H4 (cell line): ENCODE data around the gene PRKN. TPM values are rescaled to one million over a fixed set of nuclear protein-coding genes. Genes with fewer than 3 reads are reported as not detected.

Experiments
- DNase-seq: peaks from one replicate; pipeline ENCODE4 v3.0.0-alpha.2; 2015; ENCODE audit warnings: low spot score
- total RNA-seq: library from RNA; depleted of rRNA; stranded (reverse); fragments of >200 nt; shearing (Covaris generic); gene quantifications from 2 replicates; pipeline ENCODE4 v1.2.3, GENCODE V29; 2014

Gene PRKN
- total RNA-seq, 1 experiment from 2014 or later = 0.19 TPM

DNA sequence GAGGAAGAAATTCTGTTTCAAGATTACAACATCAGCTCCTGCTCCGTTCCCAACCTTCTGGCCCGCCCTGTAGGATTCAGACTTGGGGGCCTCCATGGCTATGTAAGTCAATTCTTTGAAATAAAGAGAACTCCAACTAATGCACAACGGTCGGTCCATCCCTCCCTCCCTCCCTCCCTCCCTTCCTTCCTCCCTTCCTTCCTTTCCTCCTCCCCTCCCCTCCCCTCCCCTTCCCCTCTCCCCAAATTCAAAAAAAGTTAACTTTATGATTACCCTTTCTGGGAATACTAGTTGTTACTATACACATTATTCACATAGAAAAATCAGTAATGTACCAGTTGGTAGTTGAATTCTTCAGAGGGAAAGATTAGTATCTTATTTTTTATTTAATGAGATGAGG, 1274.0 kb downstream of the PRKN start:
- DNase-seq = no peak

DNA sequence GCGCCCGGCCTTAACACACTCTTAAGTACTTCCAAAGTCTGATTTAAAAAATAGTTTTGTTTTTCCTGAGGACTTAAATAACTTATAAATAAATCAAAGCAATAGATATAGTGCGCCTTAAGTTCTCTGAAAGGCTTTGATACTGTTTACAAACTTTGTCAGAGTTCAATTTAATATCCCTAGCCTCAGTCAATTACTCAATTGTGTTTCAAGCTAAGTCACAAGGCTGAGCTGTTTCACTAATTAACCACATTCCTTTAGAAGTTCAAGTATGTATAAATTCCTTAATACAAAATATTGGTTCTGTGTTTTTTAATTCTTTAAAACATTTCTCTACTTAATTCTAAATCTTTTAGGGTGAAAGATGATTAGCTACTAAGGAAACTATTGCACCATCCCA, 1275.3 kb downstream of the PRKN start:
- no peak for DNase-seq

DNA sequence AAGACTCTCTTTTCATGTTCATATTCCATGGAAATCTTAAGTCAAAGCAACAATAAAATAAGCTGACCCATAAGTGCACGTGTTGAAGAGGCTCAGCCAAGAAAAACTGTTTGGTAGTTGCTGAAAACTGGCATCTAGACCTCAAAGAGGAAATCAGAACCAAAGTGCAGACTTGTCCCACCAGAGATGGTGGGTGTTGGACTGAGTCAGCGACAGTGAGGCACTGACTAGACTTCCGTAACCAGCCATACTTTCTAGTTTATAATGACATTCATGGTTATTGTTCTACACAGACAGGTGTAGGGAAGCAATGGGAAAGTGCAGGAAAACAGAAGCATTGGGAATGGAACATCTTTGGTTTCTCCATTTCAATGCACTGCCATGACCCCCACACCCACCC, 1278.0 kb downstream of the PRKN start:
- DNase-seq = no peak

DNA sequence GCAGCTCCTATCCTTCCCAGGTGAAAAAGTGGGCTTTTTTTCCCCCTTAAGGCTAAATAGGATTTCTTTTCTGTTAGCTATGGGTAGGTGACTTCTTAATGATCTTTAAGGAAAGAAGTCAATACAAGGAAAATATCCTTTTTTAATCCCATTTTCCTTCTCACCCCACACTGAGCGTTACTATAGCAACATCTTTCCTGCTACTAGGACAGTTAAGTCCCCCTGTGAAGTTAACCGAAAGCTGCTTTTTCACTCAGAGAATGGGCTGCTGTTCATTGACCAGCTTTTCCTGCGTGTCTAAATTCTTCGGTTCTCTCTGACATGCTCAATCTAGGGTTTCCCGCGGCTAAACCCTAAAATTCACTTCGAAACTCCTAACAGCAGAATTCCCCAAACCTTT, 1280.6 kb downstream of the PRKN start:
- DNase-seq = no peak

DNA sequence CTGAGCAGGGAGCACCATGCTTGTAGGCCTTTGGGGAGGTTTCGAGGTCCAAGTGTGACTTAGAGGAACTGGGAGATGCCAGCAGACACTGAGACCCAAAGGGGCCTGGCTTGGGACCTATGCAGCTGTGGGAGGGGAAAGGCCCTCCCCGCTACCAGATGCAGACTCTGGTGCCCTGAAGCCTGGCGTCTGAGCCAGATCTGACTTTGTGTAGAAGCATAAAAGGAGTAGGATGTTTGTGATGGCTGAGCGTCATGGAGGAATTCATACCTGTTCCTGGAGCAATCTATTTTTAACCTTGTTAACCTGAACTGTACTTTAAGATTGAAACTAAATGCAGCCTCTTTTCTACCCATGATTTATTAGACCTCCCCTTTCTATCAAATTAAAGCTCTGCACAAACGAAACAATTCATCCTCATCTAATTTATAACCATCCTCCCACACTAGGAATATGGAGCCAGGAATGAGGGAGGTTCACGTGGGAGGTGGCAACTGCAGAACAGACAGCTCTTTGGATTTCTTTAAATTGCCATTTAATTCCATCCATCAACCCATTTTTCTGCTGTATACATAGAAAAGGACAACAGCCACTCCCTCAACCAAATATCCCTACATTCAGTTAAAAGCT, 1281.2 kb downstream of the PRKN start:
- no peak for DNase-seq

DNA sequence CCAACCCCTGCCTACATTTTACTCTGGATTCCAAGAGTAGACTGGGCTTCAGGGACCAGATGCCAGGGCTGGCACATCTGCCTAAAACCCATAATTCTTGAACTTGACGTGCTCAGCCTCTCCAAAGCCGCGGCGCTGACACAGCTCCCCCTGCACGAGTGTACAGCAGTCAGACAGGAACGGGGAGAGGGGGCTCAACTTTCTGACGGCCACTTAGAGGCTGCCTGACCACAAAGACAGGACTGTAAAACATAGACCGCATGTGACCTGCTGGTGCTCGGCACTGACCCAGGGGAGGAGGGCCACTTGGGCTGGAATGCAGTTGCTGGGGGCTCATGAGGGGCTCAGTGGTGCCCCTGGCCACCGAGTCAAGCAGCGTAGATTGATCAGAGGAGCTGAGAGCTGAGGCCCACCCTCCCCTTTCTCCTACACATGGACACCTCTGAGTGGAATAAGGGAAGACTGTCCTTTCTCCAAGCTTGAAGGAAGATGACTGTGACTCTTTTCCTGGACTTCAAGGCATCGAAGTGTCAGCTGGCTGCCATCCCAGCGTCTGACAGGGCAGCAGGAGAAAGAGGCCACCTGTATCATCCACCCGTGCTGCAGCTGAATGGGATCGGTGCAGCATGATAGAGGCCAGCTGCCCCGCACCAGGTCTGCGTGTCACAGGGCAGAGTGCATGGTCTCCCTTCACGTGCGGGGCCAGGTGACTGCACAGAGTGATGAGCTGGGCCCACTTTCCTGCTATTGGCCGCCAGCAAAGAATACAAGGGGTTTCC, 1282.4 kb downstream of the PRKN start:
- DNase-seq = no peak

DNA sequence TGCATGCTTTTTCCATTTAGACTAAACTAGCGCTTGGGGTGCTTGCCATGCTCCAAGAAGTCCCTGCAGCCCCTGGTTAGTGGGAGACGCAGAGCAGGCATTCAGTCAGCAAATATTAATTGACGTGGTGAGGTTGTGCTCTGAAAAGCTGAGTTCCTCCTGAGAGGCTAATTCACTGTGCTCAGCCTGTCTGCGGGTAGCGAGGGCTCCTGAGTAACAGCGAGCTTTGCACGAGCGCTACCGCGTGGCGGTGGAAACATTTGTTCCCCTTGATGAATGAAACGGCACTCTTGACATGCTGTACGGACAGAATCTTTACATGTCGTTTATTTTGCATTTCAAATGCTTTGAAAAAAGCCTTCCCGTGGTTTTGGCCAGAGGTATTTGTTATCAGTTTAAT, 1283.1 kb downstream of the PRKN start:
- no peak for DNase-seq

DNA sequence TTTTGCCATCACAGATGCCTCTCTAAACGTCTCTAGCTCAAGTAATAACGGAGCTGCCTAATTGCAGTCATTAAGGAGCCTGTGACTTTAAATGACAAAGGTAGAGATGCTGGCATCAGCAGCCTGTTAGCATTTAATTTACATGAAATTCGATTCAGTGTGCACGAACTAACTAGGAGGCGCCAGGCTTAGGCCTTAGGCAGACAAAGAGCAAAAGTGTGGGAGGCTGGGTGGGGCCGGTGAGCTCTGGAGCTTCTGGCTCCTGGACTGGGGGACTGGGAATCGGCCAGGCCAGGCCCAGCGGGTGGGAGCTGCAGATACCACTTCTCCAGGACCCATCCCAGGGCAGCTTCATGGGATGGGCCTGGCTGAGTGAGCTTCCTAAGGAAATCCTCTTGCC, 1283.7 kb downstream of the PRKN start:
- DNase-seq = no peak

DNA sequence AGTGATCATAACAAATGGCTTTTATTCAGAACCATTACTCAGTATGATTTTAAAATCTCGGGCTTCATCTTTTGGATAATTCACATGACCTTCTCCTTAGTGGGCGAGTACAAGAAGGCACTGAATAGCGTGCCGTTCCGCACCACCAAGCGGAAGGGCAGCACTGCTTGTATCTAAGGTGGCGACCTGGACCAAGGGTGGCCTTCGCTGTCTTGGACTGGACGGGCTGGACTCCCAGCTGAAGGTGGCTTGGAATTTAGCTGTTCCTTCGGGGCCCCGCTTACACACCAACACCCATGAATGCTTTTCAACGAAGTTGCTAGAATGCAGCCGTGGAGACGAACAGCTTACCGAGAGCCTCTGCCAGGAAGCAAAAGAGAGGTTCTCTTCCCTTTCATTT, 1285.1 kb downstream of the PRKN start:
- no peak for DNase-seq

DNA sequence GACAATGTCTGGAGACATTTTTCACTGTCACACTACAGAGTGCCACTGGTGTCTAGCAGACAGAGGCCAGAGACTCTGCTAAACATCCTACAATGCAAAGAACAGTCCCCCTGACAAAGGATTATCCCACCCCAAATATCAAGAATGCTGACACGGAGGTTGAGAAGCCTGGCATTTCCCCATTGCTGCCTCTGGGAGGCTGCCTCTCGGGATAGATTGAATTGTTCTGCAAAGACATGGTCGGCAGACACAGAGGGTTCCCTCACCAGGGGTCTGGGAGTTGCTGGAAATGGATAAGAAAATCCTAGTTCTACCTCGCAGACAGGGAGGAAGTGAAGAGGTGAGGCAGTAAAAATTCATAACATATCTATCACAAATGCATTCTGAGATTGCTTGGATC, 1287.3 kb downstream of the PRKN start:
- DNase-seq = no peak

DNA sequence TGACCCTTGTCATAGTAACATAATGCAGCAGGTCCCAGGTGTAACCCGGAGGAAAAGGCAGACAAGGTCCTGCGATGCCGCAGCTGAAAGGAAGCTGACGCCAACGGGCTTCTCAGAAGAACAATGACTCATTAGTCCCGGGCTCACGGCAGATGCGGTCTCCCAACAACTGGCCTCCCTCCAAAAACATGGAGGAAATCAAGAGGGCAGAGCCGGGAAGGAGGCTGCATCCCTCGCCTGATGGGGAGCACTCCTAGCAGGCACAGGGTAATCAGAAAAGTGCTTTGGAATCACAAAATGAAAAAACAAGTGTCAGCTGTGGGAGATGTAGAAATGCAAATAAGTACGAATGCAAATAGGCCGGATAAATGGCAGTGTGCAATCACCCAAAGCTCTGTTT, 1288.5 kb downstream of the PRKN start:
- peak; percentile 90 for DNase-seq

DNA sequence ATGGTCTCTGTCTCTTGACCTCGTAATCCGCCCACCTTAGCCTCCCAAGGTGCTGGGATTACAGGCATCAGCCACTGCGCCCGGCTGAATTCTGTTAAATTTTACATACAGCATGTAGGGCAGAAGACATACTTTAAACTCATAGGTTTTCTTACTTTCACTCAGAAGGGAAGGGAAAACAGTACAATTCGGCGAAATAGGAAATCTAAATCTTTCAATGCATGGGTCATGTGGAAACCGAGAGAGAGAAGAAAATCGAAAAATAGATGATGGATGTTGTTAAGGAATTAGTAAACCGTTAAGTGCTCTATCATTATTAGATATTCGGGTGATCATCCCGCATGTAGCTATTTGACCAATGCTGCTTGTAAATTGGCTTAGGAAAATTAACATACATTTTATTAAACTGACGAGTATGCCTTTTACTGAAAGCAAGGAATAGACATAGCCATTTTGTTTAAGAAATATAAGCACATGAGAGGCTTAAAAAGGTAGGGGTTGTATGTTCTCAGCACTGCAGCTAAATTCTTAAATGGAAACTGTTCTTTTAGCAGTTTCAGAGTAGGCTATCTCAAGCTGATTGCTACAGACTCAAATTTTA, 1289.0 kb downstream of the PRKN start:
- no peak for DNase-seq

DNA sequence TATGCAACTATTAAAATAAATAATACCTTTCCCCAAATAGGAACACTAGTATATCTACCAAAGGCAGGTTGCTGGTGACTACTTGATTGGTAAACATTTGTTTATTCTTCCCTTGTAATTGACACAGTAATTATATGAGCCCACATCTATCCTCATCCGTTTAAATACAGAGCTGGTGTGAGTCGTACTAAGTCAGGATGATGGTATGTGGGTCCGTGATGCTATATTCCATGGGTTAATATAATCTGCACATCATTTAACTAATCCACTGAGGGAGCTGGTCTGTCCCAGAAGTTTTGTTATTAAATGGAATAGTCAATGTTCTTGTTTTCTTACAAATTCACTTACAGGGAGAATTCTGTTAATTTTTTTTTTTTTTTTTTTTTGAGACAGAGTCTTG, 1289.7 kb downstream of the PRKN start:
- no peak for DNase-seq

DNA sequence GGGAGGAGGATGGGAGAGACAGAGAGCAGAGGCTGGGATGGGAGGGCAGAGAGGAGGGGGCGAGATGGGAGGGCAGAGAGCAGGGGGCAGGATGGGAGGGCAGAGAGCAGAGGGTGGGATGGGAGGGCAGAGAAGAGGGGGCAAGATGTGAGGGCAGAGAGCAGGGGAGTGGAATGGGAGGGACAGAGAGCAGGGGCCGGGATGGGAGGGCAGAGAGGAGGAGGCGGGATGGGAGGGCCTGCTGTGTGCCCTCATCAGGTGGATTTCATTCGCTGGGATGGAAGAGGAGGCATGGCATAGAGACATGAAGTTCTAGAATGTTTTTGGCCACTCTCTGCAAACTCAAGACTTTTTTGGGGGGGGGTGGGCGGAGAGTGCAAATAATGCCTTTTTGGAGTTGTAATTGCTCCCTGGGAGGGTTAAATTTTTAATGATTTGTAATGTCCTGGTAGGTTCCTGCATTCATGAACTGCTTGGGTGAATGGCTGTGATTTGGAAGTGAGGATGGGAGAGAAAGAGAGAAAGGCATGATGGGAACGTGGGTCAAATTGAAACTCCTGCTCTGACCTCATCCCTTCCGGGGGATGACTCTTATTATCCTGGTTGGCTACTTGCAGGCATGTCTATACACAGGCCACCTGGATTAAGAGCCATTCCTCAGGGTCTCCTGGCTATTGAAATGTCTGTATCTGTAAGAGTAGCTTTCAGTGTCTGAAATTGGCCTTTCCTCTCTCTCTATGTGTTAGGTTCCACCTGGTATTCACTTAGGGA, 1291.3 kb downstream of the PRKN start:
- no peak for DNase-seq

DNA sequence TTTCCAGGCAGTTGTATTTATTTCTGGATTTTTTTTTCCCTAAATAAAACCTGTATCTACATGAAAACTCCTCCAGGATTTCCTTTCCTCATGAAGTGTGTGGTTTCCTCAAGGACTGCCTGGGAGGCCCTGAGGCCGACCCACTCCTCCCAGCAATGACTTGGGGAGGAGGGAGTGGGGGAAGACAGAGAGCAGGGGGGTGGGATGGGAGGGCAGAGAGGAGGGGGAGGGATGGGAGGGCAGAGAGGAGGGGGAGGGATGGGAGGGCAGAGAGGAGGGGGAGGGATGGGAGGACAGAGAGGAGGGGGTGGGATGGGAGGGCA, 1291.9 kb downstream of the PRKN start:
- DNase-seq = no peak

DNA sequence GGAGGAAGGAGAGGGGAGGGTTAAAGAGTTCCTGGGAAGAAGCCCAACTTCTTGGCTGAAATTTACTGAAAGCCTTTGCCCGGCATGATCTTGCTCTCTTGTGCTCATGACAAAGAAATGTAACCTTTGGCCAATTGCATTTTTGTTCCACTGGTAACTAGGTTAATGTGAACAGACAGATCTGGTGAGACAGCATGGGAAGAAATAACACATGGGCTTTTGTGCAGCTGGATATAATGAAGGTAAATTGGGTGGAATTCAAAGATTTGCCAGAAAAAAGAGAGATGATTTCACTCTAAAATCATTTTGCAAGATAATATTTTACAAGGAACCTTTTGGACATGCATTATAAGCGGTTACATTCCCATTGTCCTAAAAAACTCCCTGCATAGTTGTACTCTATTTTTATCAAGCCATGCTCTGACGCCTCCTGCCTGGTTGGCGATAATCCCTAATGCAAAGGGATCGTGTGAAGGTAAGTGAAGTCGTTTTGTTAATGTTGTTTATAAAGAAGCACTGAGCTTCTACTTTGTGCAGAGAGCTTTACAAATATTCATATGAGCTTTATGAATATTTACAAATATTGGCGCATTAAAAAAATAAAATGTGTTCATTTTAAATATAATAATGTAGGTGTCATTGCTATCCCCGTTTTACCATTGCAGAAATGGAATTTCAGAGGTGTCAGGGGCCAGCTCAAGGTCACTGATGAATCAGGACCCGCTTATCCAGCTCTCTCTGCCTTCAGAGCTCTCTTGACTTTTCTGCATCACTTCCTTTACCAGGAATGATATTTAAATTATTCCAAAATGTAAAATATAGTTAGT, 1292.4 kb downstream of the PRKN start:
- peak; percentile 55 for DNase-seq

DNA sequence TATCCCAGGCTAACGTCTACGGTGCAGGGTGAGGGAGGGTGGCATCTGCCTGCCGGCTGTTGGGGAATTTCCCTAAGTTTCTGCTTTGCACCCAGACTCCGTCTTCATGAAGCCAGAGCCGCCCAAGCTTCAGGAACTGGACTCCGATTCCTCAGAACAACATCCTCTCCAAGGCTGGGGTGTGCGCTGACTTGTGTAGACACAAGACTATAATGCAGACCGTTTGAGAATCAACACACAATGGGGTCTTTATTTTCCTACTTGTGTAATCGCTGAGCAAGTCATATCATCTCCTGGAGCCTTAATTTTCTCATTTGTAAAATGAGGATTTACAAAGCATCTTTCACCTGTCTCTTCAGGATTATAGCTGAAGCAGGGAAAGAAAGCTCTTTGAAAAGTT, 1293.2 kb downstream of the PRKN start:
- DNase-seq = no peak

DNA sequence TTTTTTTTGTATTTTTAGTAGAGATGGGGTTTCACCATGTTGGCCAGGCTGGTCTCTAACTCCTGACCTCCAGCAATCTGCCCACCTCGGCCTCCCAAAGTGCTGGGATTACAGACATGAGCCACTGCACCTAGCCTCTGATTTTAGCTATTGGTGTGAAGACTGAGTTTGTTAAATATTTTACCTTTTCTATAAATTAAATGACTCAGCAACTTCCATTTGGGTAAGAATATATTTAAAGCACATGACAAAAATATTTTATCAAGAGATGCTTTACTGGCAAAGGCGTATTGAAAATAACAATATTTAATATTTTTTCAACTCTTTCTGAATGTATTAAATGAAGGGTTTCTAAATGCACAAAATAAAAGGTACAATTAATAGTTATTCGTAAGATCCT, 1295.0 kb downstream of the PRKN start:
- DNase-seq = no peak

DNA sequence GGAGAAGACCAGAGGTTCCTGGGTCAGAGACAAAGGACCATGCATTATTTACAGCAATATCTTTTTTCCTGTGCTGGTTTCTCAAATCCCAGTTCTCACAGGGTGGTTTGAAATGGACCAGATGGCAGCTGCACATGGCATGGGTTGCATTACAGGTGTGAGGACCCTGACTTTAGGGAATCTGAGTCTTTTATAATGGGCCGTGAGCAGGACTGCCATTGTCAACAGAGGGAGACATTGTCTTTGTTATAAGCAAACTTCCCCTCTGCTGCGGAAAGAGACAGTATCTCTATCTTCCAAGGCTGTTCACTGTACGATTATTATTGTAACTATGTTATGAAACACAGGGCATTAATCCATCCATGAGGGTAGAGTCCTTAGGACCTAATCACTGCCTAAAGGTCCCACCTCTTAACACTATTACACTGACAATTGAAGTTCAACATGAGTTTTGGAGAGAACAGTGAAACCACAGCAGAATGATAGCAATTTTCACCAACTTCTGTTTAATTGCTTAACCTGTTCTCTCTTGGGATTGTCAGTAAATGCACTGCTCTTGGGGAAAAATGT, 1297.6 kb downstream of the PRKN start:
- DNase-seq = no peak

DNA sequence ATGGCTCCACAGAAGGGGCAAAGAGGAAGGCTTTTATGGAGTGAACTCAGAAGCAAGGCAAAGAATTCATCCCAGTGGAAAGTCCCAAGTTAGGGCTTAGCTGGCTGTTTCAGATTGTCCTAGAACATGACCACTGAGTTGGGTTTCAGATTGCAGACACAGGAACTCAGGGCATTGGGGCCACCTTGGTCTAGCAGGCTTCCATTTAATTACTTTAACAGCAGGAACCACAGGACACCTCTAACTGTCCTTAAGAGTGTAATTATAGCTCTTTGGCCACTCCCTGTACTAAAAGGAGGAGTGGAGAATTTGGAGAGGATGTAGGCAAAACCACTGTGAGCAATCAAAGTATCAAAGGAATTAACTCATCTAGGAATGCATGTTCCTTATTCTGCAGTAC, 1303.1 kb downstream of the PRKN start:
- DNase-seq = no peak
